Endometrial microvascular endothelial cells (primary cell): ENCODE measurements around the gene OSBPL10. TPM values are rescaled to one million over a fixed set of nuclear protein-coding genes. Genes with fewer than 3 reads are reported as not detected.

Experiments used
- in situ Hi-C: cut with HindIII; loops from 2 replicates; pipeline ENCODE4 v1.10.0; 2017; ENCODE audit warnings: low sequenced_read_pairs, low pct_unique_long_range_greater_than_20kb; ENCODE audit errors: inconsistent ontology term
- total RNA-seq: library from RNA; depleted of rRNA; stranded (reverse); fragments of >200 nt; gene quantifications from one replicate; pipeline ENCODE4 v1.2.3, GENCODE V29; 2015; ENCODE audit errors: inconsistent ontology term

Gene OSBPL10
- total RNA-seq, 1 donor from 2014 or later = 23.3 TPM

DNA sequence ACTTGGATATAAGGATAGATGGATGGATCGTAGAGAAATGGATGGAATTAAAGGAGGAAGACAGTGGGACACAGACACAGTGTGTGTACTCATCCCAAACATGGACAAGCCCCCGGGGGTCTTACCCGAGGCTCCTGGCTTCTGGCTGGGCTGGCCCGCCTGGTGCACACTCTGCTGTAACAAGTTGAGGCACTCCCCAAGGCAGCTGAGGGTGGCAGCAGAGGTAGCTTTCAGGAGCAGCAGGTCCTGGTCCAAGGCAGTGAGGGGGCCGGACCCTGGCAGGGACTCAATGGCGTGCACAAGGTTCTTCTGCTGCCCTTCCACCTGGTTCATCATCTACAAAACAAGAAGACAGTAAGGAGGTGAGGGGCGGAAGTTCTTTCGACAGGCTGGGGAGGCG lies 233.3 kb downstream of the OSBPL10 start:
- in situ Hi-C loops = no loop called here

DNA sequence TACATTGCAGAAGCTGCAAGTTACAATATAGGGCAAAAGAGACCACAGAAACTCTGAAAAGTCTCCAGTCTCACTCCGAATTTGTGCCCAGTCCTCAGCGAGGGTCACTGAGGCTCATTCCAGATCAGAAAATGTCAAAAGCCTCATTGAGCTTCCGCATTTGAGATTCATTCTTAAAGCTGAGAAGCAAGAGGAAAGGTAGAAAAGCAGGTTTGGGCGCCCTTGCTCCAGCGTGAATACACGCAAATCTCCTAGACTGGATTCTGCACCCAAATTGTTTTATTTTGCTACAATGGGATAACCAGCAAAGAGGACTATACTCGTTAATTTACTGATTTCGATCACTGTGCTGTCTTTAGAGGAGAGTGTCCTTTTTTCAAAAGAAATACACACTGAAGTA lies 236.1 kb downstream of the OSBPL10 start:
- in situ Hi-C loops = no loop called here

- in situ Hi-C loops = no loop called here
These were observed 237.6 kb downstream of the OSBPL10 start for GRCh38 chr3:31743331-31744089.

DNA sequence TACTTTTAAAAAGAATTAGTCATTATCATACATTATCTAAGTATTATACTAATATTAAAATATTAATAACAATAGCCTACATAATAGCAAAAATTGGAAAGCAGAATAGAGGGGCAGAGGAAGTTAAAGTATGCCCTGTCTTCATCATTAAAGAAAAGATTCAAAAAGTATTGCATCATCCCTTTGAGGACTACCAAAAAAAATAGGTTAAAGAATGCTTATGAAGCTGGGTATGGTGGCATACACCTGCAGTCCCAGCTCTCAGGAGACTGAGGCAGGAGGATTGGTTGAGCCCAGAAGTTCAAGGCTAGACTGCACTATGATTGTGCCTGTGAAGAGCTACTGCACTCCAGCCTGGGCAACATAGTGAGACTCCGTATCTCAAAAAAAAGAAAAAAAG lies 240.7 kb downstream of the OSBPL10 start:
- in situ Hi-C loops = no loop called here

DNA sequence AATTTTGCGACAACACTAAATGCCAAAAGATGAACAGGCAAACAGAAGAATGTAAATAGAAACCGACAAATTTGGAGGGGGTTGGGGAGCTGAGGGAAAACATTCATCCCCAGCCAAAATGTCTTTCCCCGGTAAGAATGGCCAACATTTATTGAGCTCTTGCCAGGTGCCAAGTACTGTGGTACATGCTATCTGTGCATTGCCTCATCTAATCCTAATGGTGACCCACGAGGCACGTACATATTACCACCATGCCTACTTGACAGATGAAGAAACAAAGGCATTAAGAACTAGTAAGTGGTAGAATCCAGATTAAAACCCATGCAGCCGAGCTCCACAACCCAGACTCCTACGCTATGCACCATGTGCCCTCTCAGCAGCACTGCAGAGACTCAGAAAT lies 242.7 kb downstream of the OSBPL10 start:
- in situ Hi-C loops = no loop called here

DNA sequence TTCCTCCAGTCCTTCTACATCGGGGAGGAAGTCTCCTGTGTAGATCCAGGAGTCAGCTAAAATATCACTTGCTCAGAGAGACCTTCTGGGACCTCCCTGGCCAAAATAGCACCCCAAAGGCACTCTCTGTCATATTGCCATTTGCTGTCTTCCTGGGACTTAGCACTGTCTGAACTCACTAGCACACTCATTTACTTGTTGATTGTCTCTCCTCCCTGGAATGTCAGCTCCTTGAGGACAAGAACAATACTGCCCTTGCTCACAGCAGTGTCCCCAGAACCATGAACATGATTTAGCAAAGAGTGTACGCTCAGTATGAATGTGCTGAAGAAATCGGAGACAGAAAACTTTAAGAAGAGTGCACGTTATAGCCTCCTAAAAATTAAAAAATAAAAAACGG lies 245.4 kb downstream of the OSBPL10 start:
- in situ Hi-C loops = no loop called here

DNA sequence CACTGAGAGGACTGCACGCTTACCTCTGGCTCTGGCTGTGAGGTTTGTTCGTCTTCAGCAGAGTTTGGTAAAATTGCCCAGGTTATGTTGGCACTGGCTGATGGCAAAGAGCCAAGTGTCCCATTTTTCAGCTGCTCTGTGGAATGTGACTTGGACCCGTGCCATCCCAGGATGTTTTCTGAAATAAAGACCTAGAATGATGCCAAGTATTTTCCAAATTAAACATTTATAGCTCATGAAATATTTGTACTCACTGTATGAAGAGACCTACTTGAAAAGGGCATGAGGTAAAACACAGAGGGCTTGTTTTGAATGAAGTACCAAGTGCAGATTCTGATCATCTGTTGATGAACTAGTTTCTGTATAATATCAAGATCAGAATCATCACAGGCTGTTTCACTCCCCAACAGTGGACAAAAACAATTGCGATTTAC lies 247.8 kb downstream of the OSBPL10 start:
- in situ Hi-C loops = no loop called here

DNA sequence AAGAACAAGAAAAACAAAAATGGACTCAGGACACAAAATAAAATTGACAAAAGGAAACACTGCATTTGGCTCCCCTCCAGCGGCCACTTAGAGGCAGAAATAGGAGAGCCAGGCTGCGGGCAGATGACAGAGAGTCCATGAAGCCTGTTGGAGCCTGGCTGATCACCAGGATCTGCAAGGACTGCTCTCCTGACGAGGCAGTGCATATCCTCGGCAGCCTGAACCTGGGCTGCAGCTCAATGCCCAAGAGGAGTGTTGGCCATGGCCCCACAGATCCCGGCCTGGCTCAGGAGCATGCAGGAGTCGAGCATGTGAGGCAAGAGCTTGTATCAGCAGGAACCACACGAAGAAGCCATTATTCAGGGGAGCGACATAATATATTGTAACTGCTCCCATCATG lies 248.5 kb downstream of the OSBPL10 start:
- in situ Hi-C loops = no loop called here

DNA sequence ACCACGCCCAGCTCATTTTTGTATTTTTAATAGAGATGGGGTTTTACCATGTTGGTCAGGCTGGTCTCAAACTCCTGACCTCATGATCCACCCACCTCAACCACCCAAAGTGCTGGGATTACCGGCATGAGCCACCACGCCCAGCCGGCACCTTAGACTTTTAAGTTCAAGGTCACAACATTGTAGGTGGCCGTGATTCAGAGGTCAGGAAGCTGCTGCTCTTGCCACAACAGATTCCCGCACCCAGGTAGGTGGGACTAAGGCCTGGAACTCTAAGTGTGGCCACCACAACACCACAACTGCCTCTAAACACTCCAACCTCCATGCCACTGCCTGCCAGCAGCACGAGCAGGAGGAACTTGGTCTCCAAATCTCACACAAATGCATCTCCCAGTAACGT lies 251.5 kb downstream of the OSBPL10 start:
- in situ Hi-C loops = no loop called here

DNA sequence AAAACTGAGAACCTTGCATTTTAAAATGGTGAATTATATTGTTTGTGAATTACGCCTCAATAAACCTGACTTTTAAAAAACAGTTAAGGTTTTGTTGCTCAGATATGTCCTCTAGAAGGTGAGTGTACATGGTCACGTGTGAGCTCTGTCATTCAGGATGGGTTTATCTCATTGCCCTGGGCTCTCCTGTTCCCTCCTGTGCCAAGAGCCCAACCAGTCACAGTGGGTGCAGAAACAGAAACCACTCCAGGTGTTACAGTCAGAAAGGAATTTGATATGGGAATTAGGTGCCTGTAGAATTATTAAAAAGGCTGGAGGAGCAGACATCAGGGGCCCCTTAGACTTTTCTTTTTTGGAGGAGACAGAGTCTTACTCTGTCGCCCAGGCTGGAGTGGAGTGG lies 252.0 kb downstream of the OSBPL10 start:
- in situ Hi-C loops = no loop called here

DNA sequence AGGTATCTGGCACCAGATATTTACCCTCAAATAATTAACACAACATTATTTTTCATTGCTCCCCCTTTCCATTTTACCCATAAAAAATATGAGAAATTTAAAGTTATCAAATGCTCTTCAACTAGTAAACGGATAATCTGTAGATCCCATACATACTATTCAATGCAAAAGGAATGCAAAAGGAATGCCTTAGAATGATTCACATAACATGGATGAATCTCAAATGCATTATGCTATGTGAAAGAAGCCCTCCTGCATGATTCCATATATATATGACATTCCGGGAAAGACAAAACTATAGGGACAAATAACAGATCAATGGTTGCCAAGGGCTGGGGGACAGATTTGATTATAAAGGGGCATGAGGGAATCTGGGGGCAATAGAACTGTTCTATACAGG lies 252.7 kb downstream of the OSBPL10 start:
- in situ Hi-C loops = no loop called here

- in situ Hi-C loops = no loop called here
These were observed 255.1 kb downstream of the OSBPL10 start for GRCh38 chr3:31725976-31726375.

DNA sequence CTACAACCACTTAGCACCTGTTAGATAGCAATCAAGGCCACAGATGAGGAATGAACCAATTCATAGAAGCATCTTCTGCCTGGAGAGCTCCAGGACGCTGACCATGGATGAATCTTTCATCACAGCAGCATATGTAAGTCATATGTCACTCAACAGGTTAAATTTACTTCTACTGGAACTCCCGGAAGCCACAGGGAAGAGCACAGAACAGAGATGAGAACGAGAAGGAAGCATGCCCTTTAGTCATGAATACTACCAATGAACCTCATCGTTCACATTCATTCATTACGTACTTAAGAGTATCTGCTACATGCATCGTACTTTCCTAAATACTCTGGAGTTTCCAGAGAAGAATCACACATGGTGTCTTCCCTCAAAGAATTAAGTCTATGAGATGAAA lies 255.5 kb downstream of the OSBPL10 start:
- in situ Hi-C loops = no loop called here

GRCh38 chr3:31724651-31725050 lies 256.4 kb downstream of the OSBPL10 start:
- in situ Hi-C loops = no loop called here

DNA sequence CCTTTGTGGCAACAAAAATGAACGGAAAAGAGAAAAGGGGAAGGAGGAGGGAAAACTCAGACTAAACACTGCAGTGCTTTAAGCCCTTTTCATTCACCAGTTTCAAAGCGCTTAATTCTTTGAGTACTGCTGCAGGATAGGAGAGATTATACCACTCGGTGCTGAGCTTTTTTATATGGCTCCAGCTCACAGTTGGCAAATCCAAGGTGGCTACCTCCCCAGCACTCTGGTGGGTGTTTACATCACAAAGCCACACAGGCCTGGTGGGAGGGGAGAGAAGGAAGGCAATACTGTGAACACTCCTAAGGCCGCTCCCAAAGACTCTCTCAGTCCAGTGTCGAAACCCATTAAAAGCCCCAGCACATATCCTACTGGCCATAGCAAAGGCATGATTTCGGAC lies 256.9 kb downstream of the OSBPL10 start:
- in situ Hi-C loops = no loop called here

DNA sequence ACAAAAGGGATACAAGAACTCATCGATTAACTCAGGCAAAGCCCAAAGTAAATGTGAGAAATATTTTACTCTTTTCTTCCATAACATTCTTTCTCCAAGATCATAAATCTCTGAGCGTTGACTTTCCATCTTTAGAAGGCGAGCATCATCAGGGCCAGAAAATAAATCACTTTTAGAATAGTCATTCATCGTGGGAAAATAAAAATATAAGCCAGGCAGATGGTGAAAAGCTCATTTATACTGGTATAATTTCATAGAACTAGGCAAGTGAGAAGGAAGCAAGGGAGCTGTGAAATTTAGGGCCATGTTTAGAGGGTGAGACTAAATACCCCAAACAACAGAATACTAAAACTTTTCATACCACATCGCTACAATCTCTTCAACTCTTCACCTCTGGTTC lies 257.4 kb downstream of the OSBPL10 start:
- in situ Hi-C loops = no loop called here

DNA sequence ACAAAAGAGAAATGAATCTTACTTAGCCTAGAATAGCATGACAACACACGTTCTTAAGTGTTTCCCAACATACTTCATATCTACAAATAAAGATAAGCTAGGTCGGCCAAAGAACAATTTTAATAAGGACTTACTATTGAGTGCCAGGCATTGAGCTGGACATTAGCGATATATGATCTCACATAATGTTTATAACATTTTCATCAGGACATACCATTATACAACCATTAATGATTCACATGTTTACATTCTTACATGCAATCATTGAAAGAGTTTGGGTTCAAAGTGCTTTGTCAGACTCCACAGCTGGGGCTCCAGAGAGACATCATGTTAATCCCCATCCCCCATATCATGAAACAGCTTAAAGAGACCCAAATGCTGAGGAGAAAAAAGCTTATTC lies 259.4 kb downstream of the OSBPL10 start:
- in situ Hi-C loops = no loop called here

DNA sequence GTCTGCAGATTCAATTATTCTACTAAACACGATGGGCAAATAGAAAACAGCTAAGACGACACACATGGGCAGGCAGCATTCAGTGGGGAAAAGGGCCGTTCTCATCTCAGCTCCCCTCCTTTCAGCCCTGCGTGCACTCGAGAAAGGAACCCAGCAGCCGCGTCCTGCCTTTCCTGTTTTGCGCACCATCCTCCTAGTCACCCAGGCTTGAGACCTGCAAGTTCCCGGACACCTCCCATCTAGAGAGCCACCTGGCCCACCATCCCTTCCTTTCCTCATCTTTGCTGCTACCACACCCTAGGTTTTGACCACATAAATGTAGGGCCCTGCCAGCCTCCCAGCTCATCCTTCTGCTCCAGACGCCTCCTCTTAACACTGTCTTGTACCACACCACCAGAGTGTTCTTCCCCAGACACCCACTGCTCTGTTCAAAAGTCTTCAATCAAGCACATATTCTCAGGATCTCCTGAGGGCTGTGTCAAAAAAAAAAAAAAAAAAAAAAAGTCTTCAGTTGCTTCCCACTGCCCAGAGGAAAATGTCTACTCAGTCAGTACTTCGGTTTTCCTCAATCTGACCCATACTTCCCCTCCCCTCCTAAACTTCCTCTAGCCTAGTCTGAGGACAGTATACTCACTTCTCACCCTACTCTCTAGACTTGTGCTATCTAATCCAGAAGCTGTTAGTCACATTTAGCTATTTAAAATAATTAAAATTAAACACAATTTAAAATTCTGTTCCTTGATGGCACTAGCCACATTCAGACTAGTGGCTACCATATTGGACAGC lies 266.4 kb downstream of the OSBPL10 start:
- in situ Hi-C loops = no loop called here

GRCh38 chr3:31713816-31714215 lies 267.2 kb downstream of the OSBPL10 start:
- in situ Hi-C loops = no loop called here

GRCh38 chr3:31710123-31710803 lies 270.8 kb downstream of the OSBPL10 start:
- in situ Hi-C loops = no loop called here
